Measurements from ENCODE around the gene C12orf60.

Gene C12orf60

DNA sequence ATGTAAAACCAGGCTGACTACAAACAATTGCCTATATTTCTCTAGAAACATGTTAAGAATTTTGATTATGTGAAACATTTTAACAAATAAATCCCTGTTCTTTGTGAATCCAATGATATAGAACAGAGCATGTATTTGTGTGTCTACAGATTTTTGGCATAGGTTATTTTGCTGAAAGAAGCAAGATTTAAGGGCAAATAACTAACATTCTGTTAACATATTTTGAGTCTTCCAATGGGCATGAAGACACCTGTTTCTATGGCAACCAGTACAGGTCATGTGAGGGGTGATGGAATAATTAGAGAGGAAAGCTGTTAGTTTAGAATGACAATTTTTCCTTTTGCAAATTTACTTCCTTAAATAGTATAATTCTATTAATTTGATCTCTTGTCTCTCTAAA lies 31.0 kb downstream of the C12orf60 start:
- DNase-seq (ENCODE audit: low read depth), result no peak

DNA sequence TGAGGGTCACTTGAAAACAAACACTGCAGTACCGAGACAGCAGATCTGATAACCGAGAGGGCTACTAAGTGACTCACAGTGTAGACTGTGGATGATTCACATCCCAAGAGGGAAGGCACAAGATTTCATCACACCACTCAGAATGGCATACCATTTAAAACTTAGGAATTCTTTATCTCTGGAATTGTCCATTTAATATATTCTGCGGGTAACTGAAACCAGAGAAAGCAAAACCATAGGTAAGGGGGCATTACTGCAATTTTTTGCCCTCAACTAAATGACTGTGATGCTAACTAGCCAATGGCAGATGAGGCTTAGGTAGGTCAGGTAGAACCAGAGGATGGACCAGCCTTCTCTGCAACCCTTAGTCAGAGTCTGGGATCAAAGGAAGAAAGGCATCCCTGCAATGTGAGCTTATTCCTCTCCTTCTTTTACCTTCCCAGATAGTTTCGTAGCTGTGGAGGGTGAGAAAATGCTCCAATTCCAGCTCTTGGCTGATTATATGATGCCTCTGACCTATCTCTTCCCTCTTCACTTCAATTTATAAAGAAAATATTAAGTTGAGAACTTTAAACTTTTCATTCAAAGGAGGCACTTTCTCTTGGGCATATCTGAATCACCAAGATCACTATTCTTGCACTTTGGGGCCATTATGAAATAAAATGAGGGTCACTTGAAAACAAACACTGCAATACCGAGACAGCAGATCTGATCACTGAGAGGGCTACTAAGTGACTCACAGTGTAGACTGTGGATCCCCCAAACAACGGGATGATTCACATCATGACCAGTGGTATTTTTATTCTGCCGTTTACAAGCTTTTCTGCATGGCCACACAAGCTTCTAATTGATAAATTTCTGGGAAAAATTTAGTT lies 33.1 kb downstream of the C12orf60 start:
- peak; percentile 56 for DNase-seq (ENCODE audit: low read depth)

DNA sequence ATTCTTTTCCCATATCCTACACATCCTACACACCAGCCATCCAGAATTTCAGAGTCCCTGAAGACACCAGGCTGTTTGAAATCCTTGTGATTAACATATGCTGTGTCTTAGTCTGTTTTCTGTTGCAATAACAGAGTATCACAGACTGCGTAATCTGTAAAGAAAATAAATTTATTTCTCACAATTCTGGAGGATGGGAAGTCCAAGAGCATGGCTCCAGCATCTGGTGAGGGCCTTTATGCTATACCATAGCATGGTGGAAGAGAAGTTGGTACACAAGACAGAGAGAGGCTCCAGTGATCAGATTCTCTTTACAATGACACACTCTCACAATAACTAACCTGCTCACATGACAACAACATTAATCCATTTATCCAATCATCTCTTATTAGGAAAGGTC lies 35.8 kb downstream of the C12orf60 start:
- DNase-seq (ENCODE audit: low read depth), result no peak

DNA sequence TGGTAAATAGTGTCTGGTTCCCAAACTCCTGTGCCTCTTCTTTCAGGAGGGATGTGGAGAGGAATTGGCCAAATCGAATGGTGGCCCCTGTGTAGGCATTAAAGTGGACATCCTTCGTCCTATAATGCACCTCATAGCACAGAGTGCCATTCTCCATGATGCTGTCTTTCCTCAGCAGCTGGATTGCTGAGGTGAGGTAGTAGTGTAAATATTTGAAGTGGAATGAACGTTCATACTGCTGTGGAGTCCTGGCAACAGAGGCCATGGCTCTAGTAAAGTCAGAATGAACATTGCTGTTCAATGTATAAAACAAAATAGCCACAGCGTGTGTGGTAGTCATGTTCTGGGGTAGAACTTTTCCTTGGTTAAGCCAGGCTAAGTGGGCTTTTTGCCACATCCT lies 37.1 kb downstream of the C12orf60 start:
- DNase-seq (ENCODE audit: low read depth), result no peak

DNA sequence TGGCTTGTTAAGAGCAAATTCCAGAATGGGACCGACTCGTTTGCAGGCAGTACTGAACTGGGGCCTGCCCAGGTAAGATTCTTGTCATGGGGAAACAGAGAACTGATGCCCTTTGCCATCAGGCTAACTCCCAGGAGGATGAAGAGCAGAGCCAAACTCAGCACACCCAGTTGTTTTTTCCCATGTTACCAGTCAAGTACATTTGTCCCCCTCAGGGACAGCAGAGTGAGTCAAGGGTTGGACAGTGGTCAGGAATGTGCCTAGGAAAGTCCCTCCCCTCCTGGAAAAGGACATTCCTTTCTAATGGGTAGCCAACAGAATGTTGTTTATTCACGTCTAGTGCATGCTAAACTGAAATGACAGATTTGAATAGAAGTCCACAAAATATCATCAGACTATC lies 38.3 kb downstream of the C12orf60 start:
- peak; percentile 49 for DNase-seq (ENCODE audit: low read depth)

DNA sequence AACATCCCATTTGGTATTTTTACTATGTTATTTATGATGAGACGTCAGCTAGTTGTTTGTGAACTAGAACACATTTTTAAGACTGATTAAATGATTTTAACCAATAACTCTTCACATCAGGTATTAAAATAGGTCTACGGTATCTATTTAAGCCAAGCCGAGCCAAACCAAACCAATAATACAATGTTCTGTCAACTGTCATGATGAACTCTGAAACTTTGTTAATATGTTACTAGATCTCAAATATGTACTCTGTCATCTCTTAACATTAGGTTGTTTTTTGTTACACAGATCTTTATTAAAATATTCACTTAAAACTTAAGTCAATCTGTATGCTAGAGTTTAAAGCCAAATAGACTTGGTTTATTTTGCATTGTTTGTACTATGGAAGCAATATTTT lies 38.8 kb downstream of the C12orf60 start:
- DNase-seq (ENCODE audit: low read depth), result no peak

DNA sequence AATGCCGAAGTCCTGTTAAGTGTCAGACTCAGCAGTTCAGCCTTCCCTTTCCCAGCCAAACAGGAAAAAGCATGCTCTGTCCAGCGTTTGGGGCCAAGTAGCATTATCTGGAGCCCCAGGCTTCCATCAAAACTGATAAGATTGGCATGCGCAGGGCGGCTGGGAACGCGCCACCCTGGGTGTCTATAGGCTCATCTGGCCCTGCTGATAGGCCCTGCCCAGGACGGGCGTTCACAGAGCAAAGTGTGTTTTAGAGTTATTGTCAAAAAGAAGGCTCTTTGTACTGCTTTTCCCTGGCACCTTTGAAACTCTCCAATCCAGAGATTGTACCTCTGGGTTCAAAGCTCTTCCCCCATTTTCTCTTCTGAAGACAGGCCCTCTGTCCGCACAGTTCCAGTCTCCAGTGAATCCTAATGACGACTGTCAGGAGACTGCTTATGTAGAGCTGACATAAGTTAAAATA lies 40.0 kb downstream of the C12orf60 start, which contains the start of gene ART4:
TSS of gene ART4 (minus strand) at position 102 of the 463 bp plus-strand sequence. CDS start 413 bp downstream, outside the sequence.
- no peak for DNase-seq (ENCODE audit: low read depth)

DNA sequence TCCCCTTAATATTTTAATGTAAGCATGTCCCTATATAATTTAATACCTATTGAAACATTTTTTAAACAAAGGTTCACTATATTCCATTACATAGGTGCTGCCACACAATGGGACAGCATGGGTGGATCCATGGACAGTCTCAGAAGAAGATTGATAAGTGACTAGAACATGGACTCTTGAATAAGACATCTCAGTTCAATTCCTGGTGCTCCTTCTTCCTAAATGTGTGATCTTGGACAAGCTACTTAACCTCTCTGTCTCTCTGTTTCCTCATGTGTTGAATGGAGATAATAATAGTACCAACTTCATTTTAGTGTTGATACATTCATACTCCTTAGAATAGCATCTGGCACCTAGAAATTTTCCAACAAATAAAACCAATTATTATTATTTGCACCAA lies 40.9 kb downstream of the C12orf60 start:
- no peak for DNase-seq (ENCODE audit: low read depth)

DNA sequence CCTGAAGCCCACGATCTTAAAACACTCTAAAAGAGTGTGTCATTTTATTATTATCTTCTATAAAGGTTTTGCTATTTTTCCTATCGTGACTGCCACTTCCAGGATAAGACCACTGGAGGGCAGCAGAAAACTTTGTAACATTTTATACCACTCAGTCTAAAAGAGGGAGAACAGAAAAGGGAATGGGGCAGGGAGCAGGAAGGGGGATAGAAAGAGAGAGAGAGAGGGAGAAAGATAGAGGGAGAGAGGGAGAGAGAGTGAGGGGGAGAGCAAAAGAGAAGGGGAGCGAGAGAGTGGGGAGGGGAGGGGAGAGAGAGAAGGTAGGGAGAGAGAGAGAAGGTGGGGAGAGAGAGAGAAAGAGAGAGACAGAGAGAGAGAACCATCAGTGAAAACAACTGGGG lies 41.9 kb downstream of the C12orf60 start:
- no peak for DNase-seq (ENCODE audit: low read depth)

DNA sequence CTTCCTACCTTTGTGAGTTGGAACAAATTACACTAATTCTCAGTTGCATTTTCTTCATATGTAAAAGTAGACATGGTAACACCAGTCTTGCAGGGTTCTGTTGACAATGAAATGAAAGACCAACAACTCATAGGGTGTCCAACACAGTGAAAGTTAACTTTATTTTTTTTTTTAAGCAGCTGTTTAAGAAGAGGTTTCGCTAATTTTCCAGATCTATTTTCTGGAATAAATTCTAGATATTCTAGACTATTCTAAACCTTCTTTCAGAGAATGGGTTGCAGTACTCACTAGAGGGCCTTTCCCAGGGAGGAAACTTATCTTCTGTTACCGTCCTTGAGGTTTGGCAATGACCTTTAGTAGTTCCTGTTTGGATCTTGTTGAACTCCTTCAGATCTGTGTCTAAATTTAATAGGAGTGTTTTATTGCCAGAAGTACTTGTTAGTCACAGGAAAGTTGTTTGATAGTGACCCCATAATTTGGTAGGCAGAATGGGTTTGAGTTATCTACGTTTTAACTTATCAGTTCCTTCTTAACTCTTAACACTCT lies 42.6 kb downstream of the C12orf60 start:
- no peak for DNase-seq (ENCODE audit: low read depth)

DNA sequence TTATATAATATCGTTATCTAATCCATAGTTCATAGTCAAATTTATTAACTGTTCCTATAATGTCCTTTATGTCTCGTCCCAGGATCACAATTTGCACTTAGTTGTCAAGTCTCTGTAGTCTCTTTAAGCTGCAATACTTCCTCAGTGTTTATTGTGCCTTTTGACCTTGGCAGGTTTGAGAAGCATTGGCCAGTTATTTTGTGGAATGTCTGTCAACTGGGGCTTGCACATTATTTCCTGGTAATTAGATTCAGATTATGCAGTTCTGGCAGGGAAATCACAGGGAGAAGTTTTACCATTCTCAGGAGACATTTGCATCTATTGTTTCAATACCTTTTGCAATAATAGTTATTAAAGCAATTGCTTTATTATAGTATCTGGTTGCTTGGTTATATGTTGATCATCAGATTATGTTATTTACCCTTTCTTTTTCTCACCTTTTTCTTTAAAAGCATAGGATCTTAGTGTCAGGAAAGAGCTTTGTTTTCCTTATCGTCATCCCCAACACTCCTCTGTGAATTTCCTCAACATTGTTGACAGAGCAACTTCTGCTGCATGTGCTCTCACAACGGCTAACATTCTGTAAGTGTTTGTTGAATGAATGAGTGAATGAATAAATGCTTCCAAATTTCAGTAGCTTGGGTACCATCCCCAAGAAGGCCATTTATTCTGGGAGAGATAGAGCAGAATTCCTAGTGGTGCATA lies 43.6 kb downstream of the C12orf60 start:
- no peak for DNase-seq (ENCODE audit: low read depth)

DNA sequence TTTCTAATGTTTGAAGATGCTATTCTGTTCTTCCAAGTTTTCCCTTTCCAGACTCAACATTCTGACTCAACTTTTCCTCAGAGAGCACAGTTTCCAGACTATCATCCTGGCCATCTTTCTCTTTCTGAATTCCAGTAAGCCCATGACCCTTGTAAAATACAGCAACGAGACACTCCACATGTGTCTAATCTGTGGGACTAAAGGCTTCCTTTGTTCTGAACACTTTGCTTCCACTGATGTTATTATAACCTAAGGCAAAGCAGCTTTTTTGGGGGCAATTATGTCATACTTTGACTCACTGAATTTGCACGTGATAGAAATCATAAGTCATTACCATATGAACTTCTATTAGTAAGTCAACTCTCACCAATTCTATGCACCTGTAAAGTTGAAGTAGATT lies 46.2 kb downstream of the C12orf60 start:
- no peak for DNase-seq (ENCODE audit: low read depth)

DNA sequence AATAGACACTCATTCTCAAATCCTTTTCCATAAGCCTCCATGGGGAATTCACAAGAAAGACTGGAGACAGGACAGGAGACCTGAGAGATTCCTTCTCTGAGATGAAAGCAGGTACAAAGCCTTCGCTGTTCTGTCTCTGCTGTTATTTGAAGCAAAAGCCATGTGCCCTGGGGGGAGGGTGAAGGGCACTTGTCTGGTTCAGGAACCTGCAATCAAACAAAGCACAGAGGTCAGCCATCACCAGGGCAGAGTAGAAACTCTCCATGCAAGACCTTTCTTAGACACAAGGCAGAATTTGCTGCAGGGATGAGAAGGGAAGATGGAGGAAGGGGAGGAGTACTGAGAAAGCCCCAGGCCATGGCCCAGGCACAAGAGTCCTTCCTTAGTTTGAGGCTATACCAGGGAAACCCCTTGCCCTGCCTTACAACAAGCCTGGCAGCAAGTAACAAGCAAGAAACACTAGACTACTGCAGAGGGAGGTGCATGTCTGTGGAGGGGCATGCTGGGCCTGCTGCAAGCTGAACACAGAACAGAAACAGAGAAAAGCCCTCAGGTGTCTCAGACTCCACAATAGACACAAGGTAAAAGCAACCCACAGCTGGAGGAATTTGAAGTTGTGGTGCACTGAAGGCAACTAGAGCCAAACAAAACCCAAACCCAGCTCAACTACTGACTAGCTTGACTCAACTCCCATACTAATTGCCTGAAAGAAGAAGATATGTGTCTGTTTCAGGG lies 47.6 kb downstream of the C12orf60 start:
- DNase-seq (ENCODE audit: low read depth), result no peak

DNA sequence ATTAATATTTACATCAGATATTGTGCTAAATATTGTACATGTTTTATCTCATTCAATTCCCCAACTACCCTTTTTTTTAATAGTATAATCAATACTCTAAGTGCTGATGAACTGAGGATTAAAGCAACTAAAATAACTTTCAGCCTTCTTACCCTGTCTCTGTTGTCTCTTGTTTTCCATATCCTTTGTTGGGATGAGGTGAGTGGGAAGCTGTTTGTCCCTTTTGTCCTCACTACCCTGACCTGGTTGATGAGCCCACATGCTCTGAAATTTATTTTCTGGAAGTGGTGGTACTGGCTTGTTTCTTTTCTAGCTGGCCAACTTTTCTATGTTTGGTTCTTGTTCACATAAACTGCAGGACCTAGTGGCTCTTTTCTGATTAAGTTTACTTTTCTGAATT lies 49.4 kb downstream of the C12orf60 start:
- no peak for DNase-seq (ENCODE audit: low read depth)

DNA sequence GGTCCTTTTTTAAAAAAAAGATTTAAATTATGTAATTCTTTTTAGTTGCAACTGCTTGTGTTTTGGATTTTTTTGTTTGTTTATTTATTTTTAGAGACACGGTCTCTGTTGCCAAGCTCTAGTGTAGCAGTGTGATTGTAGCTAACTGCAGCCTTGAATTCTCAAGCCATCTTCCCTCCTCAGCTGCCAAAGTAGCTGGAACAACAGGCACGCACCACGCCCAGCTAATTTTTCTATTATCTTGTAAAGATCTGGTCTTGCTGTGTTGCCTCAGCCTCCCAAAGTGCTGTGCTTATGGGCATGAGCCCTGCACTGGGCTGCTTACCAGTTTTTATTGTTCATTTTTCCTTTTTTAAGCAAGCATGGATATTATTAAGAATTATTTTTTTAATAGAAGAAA lies 50.5 kb downstream of the C12orf60 start:
- DNase-seq (ENCODE audit: low read depth), result no peak

DNA sequence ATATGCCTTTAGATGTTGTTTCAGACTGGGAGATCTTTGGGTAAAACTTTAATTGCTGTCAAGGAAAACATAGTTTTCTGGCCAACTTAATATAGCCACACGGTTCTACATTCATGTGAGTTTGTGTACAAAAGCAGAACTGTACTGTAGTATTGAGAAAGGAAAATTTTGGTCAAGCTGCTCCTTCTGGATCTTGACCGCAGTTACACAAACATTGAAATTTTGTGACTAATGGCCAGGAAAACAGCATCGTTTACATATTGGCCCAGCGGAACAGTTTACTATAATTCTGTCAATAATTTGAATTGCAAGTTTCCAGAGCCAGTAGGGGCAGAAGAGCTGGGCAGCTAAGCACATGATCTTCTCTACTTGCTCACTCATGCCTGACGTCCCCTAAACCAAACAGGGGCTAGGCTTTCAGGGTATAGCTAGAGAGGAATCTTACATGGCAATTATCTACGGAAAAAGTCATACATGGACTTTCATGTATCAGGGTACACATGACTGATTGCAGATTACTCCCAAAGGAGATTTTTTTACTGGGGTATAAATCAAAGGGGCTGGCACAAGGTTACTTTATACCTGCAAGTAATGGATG lies 51.2 kb downstream of the C12orf60 start:
- DNase-seq (ENCODE audit: low read depth), result no peak

DNA sequence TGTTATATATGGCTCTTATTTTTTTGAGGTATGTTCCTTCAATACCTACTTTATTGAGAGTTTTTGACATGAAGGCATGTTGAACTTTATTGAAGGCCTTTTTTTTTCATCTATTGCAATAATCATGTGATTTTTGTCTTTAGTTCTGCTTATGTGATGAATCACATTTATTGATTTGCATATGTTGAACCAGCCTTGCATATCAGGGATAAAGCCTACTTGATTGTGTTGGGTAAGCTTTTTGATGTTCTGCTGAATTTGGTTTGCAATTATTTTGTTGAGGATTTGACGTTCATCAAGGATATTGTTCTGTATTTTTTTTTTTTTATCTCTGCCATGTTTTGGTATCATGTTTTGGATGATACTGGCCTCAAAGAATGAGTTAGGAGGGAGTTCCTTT lies 55.0 kb downstream of the C12orf60 start:
- DNase-seq (ENCODE audit: low read depth), result no peak

DNA sequence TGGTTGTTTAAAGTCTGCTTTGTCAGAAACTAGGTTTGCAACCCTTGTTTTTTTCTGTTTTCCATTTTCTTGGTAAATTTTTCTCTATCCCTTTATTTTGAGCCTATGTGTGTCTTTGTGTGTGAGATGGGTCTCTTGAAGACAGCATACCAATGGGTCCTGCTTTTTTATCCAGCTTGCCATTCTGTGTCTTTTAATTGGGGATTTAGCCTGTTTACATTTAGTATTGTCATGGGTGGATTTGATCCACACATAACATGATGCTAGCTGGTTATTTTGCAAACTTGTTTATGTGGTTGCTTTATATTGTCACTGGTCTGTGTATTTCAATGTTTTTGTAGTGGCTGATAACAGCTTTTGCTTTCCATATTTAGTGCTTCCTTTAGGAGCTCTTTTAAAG lies 57.0 kb downstream of the C12orf60 start:
- no peak for DNase-seq (ENCODE audit: low read depth)

DNA sequence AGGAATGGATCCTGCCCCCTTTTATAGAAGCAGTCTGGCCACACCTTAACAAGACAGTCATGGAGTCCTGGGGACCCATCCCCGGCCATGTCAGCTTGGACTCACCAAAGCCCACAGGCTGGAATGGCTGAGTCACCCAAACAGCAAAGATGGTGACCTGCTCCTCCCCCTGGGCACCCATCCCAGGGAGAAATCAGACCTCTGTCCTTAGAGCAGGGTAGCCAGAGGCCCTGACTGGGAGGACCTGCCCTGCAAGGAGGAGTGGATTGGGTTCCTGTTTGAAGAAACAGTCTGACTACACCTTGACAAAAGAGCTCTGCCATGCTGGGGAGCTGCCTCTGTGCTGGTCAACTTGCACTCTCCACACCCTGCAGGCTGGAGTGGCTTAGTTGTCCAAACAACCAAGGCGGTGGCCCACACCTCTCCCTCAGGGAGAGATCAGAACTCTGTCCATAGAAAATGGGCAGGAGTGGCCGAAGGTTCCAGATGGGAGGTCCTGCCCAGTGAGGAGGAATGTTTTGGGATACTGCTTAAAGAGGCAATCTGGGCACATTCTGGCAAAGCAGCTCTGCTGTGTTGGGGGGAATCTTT lies 65.5 kb downstream of the C12orf60 start:
- DNase-seq (ENCODE audit: low read depth), result no peak

DNA sequence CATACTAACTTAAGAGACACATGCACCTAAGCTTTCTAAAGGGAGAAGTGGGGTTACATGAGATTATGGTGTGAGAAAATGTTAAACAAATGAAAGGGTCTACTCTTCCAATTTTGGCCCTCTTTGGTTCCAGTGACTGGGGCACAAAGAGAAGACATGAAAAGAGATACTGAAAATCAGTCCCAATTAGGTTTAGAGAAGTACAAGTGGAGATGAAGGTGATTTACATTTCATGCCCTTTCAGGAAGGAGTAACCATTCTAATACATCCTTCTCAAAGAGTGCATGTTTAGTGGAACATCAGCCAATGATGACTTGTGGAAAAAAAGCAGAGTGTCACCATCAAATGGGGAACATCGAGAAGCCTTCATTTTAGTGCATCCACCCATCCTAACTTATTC lies 67.8 kb downstream of the C12orf60 start:
- no peak for DNase-seq (ENCODE audit: low read depth)

DNA sequence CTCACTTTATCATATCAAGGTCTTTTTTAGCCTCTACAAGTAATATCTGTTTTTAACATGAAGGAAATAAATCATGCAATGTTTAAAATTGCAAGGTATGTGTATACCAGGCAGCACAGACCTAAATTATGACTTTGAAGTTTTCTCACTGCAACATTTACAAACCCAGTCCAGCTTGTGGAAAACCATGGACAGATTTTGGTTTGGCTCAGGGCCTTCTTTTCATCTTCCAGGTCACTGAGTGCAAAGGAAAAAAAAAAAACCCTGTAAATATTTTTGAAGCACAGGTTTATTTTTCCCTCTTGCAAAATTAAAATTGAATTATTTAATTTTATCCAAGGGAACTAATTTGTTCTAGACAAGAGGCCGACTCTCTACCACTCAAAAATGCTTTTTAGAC lies 68.4 kb downstream of the C12orf60 start:
- no peak for DNase-seq (ENCODE audit: low read depth)

All from GM04503 (cell line).